ENCODE results near the gene RABGEF1.
A peak's percentile ranks its signal among the peaks of the same experiment; 100 is the strongest.
"Not testable (repeated sequence)": the region's sequence is repeated elsewhere in the genome, so short reads cannot be mapped to it uniquely, and the experiment has no call there.

The RABGEF1 gene

GRCh38 chr7:66740302-66740979 is at the start of gene RABGEF1:
RABGEF1 (plus strand) TSS chr7:66740733; CDS start chr7:66771900, 31,167 bp downstream.
- DNase-seq (ENCODE audit: low read depth) = peak; percentile 97

- no peak for DNase-seq (ENCODE audit: low read depth)
These were observed 47.2 kb upstream of the RABGEF1 start for GRCh38 chr7:66693331-66693730.

DNA sequence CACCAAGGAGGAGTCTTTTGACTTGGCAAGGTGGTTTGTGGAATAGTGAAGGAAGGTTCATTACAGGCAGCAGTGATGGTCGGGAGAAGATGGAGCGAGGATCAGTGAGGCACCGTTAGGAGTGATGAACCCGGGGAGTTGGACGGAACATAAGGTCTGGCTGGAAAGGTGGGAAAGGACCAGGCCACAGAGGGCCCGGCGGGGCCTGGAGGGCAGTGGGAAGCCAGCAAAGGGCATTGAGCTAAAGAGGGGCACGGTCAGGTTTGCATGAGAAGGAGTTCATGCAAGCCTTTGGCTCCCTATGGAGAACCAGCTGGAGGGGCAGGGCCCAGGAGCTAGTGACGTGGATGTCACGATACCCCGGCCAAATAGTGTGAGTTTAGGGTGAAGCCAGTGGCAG is 46.2 kb upstream of the RABGEF1 start:
- no peak for DNase-seq (ENCODE audit: low read depth)

- not testable (repeated sequence) for DNase-seq (ENCODE audit: low read depth)
These were observed 45.1 kb upstream of the RABGEF1 start for GRCh38 chr7:66695417-66695816.

DNA sequence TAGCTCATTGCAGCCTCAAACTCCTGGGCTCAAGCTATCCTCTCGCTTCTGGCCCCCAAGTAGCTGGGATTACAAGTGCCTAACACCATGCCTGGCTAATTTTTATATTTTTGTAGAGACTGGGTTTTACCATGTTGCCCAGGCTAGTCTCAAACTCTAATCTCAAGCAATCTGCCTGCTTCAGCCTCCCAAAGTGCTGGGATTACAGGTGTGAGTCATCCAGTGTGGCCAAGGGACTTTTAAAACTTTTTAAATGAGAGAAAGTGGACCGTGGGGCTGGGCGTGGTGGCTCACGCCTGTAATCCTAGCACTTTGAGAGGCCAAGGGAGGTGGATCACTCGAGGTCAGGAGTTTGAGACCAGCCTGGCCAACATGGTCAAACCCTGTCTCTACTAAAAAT is 44.4 kb upstream of the RABGEF1 start:
- peak; percentile 24 for DNase-seq (ENCODE audit: low read depth)

- peak; percentile 14 for DNase-seq (ENCODE audit: low read depth)
These were observed 43.8 kb upstream of the RABGEF1 start for GRCh38 chr7:66696774-66697191.

DNA sequence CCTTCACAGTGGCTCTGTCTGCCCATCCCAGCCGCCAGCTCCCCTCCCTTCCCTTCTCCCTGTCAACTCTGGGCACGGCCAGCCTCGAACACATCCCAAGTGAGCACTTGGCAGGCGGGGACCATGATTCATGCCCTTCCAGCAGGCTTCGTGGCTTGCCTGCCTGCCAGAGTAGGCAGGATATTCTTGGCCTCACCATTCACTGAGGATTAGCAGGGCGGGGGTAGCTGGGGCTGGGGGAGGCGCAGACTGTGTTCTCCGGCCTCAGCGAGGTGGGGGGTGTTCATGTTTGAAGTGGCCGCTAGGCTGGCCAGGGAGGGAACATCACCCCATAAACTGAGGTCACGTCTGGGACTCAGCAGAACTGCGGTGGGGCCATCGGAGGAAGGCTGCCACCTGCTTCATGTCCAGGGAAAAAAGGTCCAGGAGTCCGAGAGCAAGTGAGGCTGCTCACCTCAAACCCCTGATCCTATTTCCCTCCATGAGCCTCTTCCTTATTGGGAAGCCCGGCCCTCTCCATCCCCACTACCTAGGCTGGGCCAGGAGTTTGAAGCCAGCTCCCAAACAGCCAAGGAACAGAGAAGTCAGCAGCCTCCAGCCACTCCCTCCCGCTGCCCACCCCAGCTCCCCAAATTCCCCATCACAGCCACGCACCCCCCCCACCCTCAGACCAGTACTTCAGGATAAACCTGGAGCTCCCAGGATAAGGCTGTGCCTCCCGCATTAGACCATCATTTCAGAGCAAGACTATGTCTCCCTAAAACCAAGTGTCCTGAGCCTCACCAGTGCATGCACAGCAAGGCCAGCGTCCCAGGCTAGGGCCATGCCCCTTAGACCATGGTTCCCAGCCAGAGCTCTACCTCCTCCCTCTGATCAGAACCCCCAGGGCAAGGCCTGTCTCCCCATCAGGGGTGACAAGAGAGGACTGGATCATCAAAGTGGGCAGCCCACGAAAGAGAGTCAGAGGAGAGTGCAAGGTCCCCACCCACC is 42.8 kb upstream of the RABGEF1 start:
- peak; percentile 50 for DNase-seq (ENCODE audit: low read depth)

DNA sequence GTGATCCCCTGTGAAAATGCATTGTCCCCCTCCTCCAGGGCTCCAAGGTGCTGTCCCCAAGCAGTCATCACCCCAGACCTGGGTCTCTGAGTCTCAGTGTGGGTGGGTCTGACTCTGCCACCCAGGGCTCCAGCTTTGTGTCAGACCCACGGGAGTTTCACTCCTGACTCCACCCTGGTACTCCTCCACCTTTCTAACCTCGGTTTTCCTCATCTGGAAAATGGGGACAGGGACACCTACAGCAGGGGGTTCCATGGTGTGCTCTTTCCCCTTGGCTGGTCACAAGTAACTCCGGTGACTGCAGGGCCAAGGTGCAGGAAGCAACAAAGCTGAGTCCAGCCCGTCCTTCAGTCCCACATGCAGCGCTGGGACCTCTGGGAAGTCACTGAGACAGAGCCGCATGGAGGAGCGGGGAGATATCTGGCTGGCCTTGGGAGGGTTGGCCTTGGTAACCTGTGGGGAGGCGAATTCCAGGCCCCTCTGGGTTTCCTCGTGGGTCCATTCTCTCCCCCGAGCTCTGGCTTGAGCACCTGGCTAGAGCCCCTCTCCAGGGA is 41.8 kb upstream of the RABGEF1 start:
- DNase-seq (ENCODE audit: low read depth) = no peak

DNA sequence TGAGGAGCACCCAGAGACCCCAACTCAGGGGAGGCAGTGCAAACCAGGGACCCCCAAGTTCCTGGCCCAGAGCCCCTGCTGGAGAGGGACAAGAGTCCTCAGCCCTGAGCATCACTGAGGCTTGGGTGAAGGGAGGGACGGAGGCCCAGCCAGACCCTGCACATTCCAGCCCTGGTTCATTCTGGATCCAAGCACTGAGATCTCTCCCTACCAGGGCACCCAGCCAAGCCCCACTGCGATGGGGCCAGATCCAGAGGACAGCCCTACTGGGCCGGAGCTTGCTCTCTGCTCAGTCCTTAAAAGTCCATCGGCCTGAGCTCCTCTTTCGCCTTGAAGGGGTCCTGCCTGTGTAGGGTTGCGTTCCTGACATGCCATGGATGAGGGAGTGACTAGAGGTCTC is 40.5 kb upstream of the RABGEF1 start:
- no peak for DNase-seq (ENCODE audit: low read depth)

DNA sequence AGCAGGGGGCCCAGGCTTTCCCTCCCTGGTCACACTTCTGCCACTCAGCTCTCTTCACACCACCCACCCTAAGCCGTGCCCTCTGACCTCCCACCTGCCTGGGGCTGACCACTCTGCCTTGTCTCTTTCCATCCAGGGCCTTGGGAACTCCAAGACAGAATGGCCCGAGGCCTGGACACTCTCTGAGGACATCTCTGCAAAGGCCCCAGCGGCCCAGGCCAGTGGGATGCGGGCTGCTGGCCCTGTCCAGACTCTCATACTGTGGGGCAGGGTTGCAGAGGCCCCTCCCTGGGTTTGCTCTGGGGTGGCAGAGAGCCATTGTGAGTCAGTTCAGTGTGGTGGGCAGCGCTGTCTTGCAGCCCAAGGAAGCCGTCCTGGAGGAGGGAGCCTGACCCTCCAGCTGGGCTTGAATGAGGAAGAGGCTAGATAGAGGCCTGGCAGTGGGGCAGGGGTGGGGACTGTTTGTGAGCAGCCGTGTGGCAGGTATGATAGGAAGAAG is 39.9 kb upstream of the RABGEF1 start:
- no peak for DNase-seq (ENCODE audit: low read depth)

DNA sequence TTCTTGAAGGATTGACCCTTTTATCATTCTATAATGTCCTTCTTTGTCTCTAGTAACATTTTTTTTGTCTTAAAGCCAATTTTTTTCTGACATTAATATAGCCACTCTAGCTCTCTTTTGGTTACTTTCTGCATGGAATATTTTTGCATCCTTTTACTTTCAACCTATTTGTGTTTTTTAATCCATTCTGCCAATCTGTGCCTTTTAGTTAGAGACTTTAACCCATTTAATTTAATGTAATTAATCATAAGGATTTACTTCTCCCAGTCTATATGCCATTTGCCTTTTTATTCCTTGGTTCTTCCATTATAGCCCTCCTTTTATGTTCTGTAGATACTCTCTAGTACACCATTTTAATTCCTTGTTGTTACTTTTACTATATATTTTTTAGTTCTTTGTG is 32.7 kb upstream of the RABGEF1 start:
- no peak for DNase-seq (ENCODE audit: low read depth)

DNA sequence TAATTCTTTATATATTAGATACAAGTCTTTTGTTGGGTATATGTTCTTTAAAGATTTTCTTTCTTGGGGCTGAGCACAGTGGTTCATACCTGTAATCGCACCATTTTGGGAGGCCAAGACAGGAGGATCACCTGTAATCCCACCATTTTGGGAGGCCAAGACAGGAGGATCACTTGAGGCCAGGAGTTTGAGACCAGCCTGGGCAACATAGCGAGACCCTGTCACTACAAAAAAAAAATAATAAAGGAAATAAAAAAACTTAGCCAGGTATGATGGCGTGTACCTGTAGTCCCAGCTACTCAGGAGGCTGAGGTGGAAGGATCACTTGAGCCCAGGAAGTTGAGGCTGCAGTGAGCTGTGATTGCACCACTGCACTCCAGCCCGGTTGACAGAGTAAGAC is 29.8 kb upstream of the RABGEF1 start:
- not testable (repeated sequence) for DNase-seq (ENCODE audit: low read depth)

GRCh38 chr7:66713687-66714086 is 26.8 kb upstream of the RABGEF1 start:
- DNase-seq (ENCODE audit: low read depth) = no peak

GRCh38 chr7:66716634-66717033 is 23.9 kb upstream of the RABGEF1 start:
- not testable (repeated sequence) for DNase-seq (ENCODE audit: low read depth)

- DNase-seq (ENCODE audit: low read depth) = no peak
These were observed 20.0 kb upstream of the RABGEF1 start for GRCh38 chr7:66720561-66720960.

GRCh38 chr7:66725843-66726242 is 14.7 kb upstream of the RABGEF1 start:
- no peak for DNase-seq (ENCODE audit: low read depth)

- DNase-seq (ENCODE audit: low read depth) = no peak
These were observed 13.5 kb upstream of the RABGEF1 start for GRCh38 chr7:66727058-66727457.

- DNase-seq (ENCODE audit: low read depth) = no peak
These were observed 12.0 kb upstream of the RABGEF1 start for GRCh38 chr7:66728571-66728970.

GRCh38 chr7:66729274-66729673 is 11.3 kb upstream of the RABGEF1 start:
- no peak for DNase-seq (ENCODE audit: low read depth)

DNA sequence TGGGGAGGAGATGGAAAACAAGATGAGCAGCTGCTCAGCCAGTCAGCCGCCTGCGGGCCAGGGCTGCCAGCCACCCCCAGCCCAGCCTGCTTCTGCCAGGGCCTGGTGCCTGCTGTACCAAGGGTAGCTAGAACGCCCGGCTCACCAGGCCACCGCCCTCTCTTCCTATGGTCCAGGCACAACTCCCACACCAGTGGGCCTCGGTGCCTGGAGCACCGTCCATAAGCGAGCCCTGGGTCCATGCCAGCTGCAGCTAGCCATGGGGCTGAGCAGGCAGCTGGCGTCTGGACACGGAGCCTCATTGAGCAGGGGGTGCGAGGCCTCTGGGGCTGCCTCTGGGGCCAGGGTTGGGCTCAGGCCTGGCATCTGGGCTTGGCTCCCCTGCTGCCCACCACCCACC is 8.5 kb upstream of the RABGEF1 start:
- DNase-seq (ENCODE audit: low read depth) = no peak

DNA sequence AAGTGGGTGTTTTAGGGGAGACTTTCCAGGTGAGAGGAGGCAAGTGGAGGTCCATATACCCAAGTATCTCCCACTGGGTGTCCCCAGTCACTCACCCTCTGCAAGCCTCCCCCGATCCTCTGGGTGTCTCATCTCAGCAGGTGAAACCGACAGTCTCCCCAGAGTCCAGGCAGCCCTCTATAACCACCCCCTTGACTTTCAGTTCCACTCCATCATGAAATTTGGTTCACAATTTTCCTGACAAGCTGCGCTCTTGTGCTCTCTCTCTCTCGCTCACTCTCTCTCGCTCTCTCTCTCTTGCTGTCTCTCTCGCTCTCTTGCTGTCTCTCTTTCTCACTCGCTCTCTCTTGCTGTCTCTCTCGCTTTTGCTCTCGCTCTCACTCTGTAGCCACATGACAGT is 8.1 kb upstream of the RABGEF1 start:
- no peak for DNase-seq (ENCODE audit: low read depth)

GRCh38 chr7:66734006-66734405 is 6.5 kb upstream of the RABGEF1 start:
- no peak for DNase-seq (ENCODE audit: low read depth)

- no peak for DNase-seq (ENCODE audit: low read depth)
These were observed 5.4 kb upstream of the RABGEF1 start for GRCh38 chr7:66735154-66735553.

All from ELR (cell line).